Testis (tissue), 2 donors: Measurements from ENCODE around the gene CALML3.

Source experiments
- POLR2A ChIP-seq: fragments of 450-650 bp; IDR thresholded peaks from one replicate; pipeline ENCODE4 v1.6.1; 2017; ENCODE audit warnings: antibody characterized with exemption, mild to moderate bottlenecking, moderate library complexity
- TF ChIP-seq, protein P1 (sequence below), 3 experiments: fragments of 450-650 bp in 2 of 3; fragments of 200-600 bp in 1 of 3; sonication (generic) in 1 of 3; IDR thresholded peaks; one replicate each; pipeline ENCODE4 v1.5.1; 2016 to 2019; ENCODE audit warnings: antibody characterized with exemption in 3 of 3, mild to moderate bottlenecking in 2 of 3, moderate library complexity in 1 of 3

DNA sequence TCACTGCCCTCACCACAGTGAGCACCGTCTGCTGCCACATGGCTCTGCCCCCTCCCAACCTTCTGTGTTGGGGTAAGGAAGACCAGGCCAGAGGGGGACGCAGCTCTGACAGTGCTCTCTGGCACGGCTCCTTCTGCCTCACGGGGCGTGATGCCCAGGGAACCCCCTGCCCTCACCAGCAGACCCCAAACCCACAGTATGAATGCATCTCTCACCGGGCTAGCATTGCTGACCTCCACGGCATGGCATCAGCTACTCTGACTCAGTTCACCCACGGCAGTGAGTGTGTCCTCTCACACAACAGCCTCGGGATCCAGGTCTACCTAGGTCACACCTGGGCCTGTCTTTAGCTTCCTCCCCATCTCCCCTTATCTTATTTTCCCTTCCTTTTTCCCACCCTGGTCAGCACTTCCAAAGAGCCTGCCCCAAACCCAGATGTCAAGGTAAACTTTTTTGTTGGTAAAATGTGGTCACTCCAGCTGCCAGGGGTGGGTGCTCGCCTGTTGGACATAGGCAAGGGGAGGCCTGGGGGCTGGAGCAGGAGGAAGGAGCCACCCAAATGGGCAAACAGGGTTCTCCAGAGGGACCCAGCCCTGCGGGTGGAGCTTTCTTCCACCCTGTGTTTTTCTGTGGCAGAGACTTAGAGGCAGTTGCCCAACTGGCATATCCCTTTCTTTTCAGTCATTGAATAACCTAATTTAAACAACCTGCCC, 4.4 kb downstream of the CALML3 start:
- TF ChIP-seq, protein P1, sequence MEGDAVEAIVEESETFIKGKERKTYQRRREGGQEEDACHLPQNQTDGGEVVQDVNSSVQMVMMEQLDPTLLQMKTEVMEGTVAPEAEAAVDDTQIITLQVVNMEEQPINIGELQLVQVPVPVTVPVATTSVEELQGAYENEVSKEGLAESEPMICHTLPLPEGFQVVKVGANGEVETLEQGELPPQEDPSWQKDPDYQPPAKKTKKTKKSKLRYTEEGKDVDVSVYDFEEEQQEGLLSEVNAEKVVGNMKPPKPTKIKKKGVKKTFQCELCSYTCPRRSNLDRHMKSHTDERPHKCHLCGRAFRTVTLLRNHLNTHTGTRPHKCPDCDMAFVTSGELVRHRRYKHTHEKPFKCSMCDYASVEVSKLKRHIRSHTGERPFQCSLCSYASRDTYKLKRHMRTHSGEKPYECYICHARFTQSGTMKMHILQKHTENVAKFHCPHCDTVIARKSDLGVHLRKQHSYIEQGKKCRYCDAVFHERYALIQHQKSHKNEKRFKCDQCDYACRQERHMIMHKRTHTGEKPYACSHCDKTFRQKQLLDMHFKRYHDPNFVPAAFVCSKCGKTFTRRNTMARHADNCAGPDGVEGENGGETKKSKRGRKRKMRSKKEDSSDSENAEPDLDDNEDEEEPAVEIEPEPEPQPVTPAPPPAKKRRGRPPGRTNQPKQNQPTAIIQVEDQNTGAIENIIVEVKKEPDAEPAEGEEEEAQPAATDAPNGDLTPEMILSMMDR (IDR thresholded peaks at IDR 0.05): no peak
- no peak for TF ChIP-seq POLR2A
